HepG2 (cell line): ENCODE results near the gene HCFC1R1. TPM values are rescaled to one million over a fixed set of nuclear protein-coding genes. Genes with fewer than 3 reads are reported as not detected.
A peak's percentile ranks its signal among the peaks of the same experiment; 100 is the strongest.

ENCODE experiments used
- DNMT3B ChIP-seq: conservative IDR thresholded peaks from 2 replicates; pipeline ENCODE4 v1.6.1; 2016; ENCODE audit warnings: missing biosample characterization, control low read depth
- ESRRA ChIP-seq: sonication (generic); formaldehyde crosslinking; IDR thresholded peaks from 2 replicates; pipeline ENCODE4 v1.5.1; 2020; ENCODE audit warnings: mild to moderate bottlenecking, low read depth, missing genetic modification reagents
- GTF2F1 ChIP-seq: fragments of 150-350 bp; IDR thresholded peaks from 2 replicates; pipeline ENCODE4 v1.6.1; 2014; ENCODE audit warnings: low read length
- MZF1 ChIP-seq: sonication (generic); formaldehyde crosslinking; IDR thresholded peaks from 2 replicates; pipeline ENCODE4 v1.8.1; 2023; ENCODE audit warnings: mild to moderate bottlenecking, missing genetic modification reagents, borderline replicate concordance
- PRPF4 ChIP-seq: fragments of 200-400 bp; formaldehyde crosslinking; IDR thresholded peaks from 2 replicates; pipeline ENCODE4 v1.6.1; 2016; ENCODE audit warnings: low read length, low read depth; ENCODE audit not compliant: poor library complexity, severe bottlenecking
- TMF1 ChIP-seq: sonication (generic); formaldehyde crosslinking; IDR thresholded peaks from 2 replicates; pipeline ENCODE4 v1.8.1; 2022; ENCODE audit warnings: low read depth, missing genetic modification reagents
- ZFP62 ChIP-seq: sonication (generic); formaldehyde crosslinking; IDR thresholded peaks from 2 replicates; pipeline ENCODE4 v1.4.0; 2020; ENCODE audit warnings: missing genetic modification reagents
- ZNF17 ChIP-seq: sonication (generic); formaldehyde crosslinking; IDR thresholded peaks from 2 replicates; pipeline ENCODE4 v1.5.0; 2020; ENCODE audit warnings: mild to moderate bottlenecking, missing genetic modification reagents
- ZNF446 ChIP-seq: sonication (generic); formaldehyde crosslinking; IDR thresholded peaks from 2 replicates; pipeline ENCODE4 v1.5.0; 2020; ENCODE audit warnings: mild to moderate bottlenecking, missing genetic modification reagents
- ZNF773 ChIP-seq: sonication (generic); formaldehyde crosslinking; IDR thresholded peaks from 2 replicates; pipeline ENCODE4 v1.4.0; 2020; ENCODE audit warnings: missing genetic modification reagents, borderline replicate concordance
- polyA plus RNA-seq, 8 experiments: library from polyadenylated mRNA; depleted of rRNA in 3 of 8; stranded (reverse) in 7 of 8; unstranded in 1 of 8; fragments of >200 nt; fragmentation: Illumina TruSeq in 4 of 8; extraction: Trizol in 4 of 8; gene quantifications; 2 replicates each; pipeline versions ENCODE4 v1.2.1 to v1.2.3, GENCODE V29; 2011 to 2016; ENCODE audit warnings: low read depth in 4 of 8, missing spikeins in 1 of 8, mixed read lengths in 1 of 8; ENCODE audit not compliant: insufficient read depth in 1 of 8
- total RNA-seq, 5 experiments: library from RNA; depleted of rRNA; stranded (reverse); fragments of >200 nt; fragmentation: Illumina TruSeq; extraction: Trizol; gene quantifications; 2 replicates each; pipeline ENCODE4 v1.2.3, GENCODE V29; 2016; ENCODE audit warnings: low read depth in 1 of 5
- TF ChIP-seq, protein P1 (sequence below), 2 experiments: sonication (generic) in 1 of 2; formaldehyde crosslinking in 1 of 2; IDR thresholded peaks; 2 replicates each; pipeline versions ENCODE4 v1.4.0 to v1.6.1; 2018 to 2020; ENCODE audit warnings: missing genetic modification reagents in 2 of 2, borderline replicate concordance in 1 of 2, low read depth in 1 of 2, mild to moderate bottlenecking in 1 of 2, missing biosample characterization in 1 of 2
- TF ChIP-seq, protein P2 (sequence below): sonication (generic); formaldehyde crosslinking; IDR thresholded peaks from 2 replicates; pipeline ENCODE4 v1.4.0; 2020; ENCODE audit warnings: low read depth, missing genetic modification reagents
- TF ChIP-seq, protein P3 (sequence below): IDR thresholded peaks from 2 replicates; pipeline ENCODE4 v1.6.1; 2016; ENCODE audit warnings: mild to moderate bottlenecking

HCFC1R1 gene
- total and polyA plus RNA-seq, 2 of the 13 experiments (the other 11 are each of a cell fraction or from before 2014, with no cell fraction given), result 13.8 to 16.1 TPM

DNA sequence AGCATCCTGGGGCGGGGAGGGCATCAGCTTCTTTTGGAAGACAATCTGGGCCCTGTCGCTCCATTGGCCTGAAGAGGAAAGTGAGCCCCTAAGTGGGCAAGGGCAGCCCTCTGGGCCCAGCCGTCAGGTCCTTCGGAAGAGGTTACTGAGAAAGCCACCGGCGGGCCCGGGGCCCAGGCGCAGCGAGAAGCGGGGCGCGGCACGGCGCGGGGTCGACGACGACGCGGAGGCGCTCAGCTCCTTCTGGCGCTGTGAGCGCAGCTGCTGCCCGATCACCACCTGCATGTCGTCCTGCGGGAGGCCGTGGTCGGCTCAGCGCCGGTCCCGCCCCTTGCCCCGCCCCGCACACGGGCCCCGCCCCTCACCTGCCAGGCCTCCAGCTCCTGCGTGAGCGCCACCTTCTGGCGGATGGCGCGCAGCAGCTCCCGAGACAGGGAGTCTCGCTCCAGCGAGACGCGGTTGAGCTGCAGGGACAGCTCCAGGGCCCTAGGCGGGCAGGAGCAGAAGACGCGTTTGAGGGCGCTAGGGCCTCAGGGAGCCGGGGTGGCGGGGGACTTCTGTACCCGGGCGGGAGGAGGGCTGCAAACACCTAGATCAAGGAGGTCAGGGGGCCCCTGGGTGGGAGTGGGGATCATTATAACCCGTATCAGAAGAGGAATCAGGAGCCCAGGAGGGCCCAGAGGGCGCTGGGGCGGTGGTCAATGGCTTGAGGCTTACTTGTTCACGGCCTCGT, 4.4 kb upstream of the HCFC1R1 start (continued):
- TF ChIP-seq, protein P1, sequence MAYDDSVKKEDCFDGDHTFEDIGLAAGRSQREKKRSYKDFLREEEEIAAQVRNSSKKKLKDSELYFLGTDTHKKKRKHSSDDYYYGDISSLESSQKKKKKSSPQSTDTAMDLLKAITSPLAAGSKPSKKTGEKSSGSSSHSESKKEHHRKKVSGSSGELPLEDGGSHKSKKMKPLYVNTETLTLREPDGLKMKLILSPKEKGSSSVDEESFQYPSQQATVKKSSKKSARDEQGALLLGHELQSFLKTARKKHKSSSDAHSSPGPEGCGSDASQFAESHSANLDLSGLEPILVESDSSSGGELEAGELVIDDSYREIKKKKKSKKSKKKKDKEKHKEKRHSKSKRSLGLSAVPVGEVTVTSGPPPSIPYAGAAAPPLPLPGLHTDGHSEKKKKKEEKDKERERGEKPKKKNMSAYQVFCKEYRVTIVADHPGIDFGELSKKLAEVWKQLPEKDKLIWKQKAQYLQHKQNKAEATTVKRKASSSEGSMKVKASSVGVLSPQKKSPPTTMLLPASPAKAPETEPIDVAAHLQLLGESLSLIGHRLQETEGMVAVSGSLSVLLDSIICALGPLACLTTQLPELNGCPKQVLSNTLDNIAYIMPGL (CRISPR knock-in tag; IDR thresholded peaks at IDR 0.05; ENCODE audit: borderline replicate concordance in 1 of 2, low read depth in 1 of 2), result peak; percentile 51 to 73; a peak in 3 of 4 replicates
- TF ChIP-seq, protein P2, sequence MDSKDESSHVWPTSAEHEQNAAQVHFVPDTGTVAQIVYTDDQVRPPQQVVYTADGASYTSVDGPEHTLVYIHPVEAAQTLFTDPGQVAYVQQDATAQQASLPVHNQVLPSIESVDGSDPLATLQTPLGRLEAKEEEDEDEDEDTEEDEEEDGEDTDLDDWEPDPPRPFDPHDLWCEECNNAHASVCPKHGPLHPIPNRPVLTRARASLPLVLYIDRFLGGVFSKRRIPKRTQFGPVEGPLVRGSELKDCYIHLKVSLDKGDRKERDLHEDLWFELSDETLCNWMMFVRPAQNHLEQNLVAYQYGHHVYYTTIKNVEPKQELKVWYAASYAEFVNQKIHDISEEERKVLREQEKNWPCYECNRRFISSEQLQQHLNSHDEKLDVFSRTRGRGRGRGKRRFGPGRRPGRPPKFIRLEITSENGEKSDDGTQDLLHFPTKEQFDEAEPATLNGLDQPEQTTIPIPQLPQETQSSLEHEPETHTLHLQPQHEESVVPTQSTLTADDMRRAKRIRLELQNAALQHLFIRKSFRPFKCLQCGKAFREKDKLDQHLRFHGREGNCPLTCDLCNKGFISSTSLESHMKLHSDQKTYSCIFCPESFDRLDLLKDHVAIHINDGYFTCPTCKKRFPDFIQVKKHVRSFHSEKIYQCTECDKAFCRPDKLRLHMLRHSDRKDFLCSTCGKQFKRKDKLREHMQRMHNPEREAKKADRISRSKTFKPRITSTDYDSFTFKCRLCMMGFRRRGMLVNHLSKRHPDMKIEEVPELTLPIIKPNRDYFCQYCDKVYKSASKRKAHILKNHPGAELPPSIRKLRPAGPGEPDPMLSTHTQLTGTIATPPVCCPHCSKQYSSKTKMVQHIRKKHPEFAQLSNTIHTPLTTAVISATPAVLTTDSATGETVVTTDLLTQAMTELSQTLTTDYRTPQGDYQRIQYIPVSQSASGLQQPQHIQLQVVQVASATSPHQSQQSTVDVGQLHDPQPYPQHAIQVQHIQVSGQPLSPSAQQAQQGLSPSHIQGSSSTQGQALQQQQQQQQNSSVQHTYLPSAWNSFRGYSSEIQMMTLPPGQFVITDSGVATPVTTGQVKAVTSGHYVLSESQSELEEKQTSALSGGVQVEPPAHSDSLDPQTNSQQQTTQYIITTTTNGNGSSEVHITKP (CRISPR knock-in tag), result no peak
- TF ChIP-seq TMF1 (CRISPR knock-in tag) (no peak), PRPF4 (no peak), ZNF17 (CRISPR knock-in tag) (no peak), ESRRA (CRISPR knock-in tag) (no peak), MZF1 (CRISPR knock-in tag) (no peak), ZFP62 (CRISPR knock-in tag) (no peak), ZNF446 (no peak), GTF2F1 (no peak), ZNF773 (no peak), DNMT3B (CRISPR knock-in tag) (no peak)
- TF ChIP-seq, protein P3, sequence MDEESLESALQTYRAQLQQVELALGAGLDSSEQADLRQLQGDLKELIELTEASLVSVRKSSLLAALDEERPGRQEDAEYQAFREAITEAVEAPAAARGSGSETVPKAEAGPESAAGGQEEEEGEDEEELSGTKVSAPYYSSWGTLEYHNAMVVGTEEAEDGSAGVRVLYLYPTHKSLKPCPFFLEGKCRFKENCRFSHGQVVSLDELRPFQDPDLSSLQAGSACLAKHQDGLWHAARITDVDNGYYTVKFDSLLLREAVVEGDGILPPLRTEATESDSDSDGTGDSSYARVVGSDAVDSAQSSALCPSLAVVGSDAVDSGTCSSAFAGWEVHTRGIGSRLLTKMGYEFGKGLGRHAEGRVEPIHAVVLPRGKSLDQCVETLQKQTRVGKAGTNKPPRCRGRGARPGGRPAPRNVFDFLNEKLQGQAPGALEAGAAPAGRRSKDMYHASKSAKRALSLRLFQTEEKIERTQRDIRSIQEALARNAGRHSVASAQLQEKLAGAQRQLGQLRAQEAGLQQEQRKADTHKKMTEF, result peak; percentile 56; the same call in 1 of the 2 replicates
